Activated T-cell treated with anti-CD3 and anti-CD28 coated beads for 24 hours (primary cell): ENCODE data around the gene INTS11.
A peak's percentile ranks its signal among the peaks of the same experiment; 100 is the strongest.

Source experiments
- DNase-seq: peaks from one replicate; pipeline ENCODE4 v3.0.0-alpha.2; 2020; ENCODE audit warnings: low read depth

Gene INTS11

DNA sequence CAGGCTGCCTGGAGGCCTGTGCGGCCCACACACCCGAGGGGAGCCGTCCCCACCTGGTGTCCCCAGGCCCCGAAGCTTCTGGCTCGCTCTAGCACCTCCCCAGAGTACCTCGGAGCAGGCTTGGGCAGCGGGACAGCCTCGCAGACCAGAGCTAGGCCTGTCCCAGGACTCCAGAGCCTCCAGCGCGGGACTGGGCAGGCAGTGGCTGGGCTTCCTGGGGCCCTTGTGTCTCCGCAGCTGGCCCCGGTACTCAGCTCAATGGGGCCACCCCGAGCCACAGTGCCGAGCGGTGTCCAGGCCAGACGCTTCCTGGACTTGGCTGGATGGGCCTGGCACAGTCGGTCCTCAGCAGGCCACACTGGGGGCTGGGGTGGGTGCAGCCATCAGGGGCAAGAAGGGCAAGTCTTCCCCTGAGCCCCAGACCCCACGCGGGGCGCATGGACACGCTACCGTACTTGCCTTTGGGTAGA, 39.3 kb downstream of the INTS11 start:
- no peak for DNase-seq

DNA sequence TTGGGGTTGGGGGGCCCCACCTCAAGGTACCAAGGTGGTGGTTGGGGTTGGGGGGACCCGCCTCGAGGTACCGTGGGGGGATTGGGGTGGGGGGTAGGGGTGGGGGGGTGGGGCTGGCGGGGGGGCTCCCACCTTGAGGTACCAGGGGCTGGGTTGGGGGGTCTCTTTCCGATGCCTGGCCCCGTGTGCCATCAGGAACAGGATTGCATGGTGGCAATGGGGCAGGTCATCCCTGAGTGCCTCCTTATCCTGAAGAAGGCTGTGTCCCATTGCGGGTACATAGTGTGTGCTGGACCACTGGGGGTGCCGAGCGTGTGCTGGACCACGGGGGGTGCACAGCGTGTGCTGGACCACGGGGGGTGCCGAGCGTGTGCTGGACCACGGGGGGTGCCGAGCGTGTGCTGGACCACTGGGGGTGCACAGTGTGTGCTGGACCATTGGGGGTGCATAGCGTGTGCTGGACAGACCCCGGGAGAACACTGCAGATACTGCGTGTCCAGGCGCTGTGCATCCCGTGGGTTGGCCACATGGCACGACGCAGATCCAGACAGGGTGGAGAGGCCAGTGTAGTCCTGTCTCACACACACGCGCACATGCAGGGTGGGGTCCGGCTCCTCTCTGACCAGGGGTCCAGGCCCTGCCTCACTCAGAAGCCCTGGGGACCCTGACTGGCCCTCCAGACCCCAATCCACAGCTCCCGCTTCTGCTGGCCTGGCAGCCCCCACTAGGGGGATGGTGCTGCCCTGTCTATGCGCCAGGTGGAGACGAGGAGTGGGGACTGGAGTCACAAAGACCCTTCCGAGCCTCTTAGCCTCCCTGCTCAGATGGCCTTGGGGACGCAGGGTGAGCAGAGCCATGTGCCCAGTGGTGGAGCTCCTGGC, 40.0 kb downstream of the INTS11 start:
- no peak for DNase-seq

DNA sequence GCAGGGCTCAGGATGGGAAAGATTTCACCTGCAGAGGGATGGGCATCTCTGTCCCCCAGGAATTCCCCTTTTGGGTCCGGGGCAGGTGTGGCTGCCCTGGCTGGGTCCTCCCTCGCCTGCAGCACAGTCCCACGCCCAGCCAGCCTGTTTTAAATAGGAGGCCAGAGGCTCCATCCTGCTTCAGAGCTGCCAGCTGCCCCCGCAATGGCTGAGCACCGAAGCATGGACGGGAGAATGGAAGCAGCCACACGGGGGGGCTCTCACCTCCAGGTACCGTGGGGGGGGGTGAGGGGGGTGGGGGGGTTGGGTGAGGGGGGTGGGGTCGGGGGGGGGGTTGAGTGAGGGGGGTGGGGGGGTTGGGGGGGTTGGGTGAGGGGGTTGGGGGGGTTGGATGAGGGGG, 40.6 kb downstream of the INTS11 start:
- DNase-seq = no peak

DNA sequence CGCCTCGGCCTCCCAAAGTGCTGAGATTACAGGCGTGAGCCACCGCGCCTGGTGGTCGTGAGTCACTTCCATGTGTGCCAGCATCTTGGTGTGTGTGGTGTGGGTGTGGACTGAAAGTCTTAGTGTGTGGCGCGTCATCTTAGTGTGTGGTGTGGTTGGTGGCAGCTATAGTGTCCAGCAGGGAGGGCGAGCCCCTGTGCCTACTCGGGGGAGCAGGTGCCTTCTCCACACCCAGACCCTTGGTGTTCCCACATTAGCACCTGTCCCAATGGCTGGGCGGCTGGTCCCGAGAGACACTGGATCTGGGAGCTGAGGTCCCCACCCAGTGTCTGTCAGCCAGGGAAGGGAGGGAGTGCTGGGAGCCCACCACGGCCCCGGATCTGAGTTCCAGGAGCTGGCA, 41.5 kb downstream of the INTS11 start:
- no peak for DNase-seq

DNA sequence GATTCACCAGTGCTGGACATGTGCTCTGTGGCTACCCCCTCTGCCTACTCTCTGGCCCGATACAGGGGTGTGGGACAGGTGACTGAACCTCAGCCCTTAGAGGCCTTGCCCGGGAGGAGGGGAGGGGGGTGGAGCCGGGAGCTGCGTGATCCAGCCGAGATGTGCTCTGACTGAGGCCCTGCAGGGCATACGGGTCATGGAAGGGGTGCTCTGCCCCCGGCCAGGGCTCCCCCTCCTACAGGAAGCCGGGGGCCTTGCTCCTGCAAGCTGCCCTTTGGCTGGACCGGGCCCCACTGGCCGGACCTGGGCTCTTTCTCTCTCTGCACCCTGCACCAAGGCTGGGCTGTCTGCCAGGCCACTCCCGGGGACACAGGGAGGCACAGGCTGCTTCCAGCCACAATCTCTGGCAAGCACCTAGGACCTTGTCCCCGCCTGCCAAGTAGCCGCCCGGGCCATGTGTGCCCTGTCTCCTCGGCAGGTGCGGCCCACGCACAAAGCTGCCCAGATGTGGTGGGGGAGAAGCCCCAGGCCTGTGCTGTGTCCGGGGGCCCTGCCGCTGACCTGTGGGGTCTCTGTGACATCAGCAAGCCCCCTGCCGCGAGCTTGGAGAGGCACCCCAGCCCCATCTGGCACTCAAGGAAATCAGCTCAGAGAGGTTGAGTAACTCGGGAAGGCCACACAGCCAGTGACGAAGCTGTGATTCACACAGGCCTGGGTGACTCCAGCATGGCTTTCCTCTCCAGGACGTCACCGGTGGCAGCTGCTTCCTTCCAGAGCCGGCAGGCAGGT, 42.7 kb downstream of the INTS11 start:
- DNase-seq = no peak

DNA sequence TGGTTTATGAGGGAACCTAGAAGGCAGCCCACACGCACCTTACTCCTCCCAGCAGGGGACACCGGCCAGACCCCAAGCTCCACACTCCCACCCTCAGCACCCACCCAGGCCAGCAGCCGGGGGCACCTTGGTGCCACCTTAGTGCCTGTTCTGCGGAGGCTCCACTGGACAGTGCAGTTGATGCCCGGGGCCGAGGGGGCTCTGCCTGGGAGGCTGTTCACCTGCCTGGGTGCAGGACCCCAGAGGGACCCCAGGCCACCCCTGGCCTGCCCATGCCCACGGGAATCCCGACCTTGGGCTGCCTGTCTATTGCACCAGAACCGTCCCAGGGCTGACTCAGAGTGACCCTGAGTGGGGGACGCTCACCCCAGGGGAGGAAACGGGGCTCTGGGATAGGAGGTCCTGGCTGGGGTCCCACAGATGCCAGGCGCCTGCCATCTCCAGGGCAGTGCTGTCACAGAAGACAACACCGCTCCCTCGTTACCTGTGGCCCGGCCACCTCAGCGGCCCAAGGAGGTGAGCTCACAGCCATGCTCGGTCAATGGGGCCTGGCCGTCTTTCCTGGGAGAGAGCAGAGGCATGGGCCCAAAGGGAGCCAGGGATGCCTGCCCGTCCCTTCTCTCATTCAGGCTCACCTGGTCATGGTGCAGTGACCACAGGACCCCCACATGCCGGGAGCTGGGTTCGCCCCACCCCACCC, 43.5 kb downstream of the INTS11 start:
- DNase-seq = no peak

DNA sequence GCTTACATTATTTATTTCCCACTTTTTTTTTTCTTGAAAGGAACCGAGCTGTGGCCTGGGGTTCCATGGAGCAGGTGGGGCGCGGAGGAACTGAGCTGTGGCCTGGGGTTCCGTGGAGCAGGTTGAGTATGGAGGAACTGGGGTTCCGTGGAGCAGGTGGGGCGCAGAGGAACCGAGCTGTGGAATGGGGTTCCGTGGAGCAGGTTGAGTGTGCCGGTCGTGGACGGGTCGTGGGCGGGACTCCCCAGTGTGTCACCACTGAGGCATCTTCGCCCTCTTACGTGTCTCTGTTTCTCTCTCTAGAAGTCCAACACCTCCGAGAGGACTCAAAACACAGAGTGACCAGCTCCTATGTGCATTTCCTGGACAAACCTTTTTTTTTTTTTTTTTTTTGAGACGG, 45.4 kb downstream of the INTS11 start:
- no peak for DNase-seq

DNA sequence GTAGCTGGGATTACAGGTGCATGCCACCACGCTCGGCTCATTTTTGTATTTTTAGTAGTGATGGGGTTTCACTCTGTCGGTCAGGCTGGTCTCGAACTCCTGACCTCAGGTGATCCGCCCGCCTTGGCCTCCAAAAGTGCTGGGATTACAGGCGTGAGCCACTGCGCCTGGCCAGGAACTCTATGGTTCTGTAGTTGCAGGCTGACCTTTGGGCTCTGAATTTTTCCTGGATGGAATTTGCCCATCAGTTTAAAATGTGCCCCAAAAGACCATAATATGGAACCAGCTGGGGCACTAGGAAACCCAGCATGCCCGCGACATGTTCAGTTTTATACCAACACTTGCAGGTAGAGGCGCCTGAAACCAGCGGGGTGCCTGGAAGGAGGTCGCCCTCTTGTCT, 45.8 kb downstream of the INTS11 start:
- DNase-seq = no peak

DNA sequence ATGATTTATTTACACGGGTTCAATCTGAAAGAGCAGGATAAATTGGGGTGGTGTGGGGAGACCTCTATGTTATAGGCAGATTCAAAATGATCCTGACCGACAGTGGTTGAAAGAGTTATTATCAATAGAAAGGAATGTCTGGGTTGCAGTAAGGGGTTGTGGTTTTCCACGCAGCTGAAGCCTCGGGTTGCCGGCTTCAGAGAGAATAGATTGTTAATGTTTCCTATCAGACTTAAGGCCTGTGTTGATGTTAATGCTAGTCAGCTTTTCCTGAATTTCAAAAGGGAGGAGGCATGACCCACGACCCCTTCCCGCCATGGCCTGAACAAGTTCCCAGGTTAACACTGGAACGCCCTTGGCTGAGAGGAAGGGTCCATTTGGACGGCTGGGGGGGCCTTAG, 48.6 kb downstream of the INTS11 start:
- DNase-seq = no peak

DNA sequence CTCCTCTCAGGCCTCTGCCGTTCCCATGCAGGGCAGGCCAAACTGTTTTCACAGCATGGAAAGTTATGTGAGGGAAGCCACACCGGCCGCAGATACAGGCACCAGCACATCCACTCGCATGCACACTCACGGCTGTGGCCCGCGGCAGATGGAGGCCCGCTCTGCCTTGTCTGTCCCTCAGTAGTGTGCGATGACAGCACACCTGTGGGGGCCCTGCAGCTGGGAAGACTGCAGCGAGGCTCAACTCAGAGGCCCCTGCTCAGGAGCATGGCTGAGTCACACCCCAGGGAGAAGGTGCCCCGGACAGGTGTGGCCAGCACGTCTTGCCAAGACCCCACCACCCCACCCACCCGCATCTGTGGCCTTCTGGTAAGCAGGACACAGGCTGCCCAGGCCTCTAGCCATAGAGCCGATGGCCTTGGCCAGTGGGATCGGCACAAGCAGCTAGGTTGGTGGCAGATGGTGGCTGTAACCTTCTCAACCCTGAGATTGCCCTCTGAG, 49.5 kb downstream of the INTS11 start:
- no peak for DNase-seq

DNA sequence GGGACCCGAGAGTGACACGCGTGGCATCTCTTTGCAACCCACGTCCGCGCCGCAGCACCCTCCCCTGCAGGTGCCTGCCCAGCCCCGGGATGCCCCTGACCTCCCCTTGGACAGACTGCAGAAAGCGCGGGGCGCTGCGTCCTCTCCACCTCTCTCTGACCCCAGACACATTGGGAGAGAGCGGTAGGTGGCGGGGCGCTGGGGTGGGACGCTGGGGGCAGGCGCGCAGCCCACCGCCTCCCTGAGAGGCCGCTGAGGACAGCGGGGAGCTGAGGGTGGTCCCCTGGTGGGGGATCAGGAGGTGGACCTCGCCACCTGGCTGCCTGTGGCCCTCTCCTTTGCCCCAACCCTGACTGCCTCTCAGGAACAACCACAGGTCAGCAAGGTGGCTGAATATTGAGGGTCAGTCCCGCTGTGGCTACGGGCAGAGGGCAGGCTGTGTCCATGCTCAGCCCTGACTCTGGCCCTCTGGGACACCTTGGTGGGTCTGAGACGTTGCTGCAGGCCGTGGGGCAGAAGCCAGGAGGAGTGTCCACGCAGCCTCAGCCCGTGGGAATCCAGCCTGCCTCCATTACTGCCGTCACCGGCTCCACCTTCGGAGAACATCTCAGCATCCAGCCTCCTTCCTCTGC, 50.0 kb downstream of the INTS11 start:
- DNase-seq = no peak

DNA sequence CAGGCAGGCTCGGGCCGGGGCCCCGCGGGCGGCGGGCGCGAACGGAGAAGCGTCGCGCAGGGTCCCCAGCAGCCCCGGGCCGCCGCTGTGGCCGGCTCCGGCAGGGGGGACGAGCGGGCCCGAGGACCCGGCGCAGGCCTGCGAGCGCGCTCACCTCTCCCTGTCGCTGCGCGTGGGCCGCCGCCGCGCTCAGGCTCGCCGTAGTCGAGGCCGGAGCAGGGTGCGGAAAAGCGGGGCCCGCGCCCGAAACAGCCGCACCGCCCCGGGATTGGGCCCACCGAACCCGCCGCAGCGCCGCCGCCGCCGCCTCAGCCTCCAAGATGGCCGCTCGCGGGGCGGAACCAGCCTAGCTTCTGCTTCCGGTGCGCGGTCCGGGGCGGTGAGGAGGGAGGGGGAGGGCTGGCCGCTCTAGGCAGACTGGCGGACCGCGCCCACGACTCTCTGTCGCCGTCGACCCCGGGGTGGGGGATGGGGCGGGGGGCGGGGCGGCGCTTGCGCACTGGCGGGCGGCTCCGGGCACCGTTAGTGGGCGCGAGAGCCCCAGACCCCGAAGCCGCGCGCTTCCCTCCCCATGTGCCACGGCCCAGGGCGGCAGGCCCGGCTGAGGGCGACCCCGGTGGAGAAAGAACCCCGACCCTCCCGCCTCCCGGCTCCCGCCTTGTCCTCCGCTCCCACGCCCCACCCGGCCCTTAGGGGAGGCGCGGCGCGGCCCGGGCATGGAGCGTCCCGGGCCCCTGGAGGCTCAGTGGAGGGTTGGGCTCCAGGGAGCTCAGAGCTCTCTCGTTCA, 50.8 kb downstream of the INTS11 start, which contains the start of gene UBE2J2:
TSS of gene UBE2J2 (minus strand) at position 343 of the 787 bp plus-strand sequence. CDS start 5,862 bp downstream, outside the sequence.
- peak; percentile 90 for DNase-seq

DNA sequence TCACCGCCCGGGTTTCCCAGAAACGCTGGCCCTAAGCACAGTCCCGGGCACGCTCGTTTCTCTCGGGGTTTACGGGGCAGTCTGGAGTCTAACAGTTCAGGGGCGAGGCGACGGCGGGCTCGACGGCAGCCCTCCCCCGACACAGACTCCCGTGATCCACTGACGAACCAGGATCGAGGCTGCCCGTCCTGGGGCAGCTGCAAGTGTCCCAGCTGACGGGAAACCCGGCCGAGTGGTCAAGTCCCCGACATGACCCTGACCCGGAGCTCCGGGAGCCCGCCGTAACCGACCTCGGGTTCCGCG, 51.3 kb downstream of the INTS11 start:
- DNase-seq = no peak

DNA sequence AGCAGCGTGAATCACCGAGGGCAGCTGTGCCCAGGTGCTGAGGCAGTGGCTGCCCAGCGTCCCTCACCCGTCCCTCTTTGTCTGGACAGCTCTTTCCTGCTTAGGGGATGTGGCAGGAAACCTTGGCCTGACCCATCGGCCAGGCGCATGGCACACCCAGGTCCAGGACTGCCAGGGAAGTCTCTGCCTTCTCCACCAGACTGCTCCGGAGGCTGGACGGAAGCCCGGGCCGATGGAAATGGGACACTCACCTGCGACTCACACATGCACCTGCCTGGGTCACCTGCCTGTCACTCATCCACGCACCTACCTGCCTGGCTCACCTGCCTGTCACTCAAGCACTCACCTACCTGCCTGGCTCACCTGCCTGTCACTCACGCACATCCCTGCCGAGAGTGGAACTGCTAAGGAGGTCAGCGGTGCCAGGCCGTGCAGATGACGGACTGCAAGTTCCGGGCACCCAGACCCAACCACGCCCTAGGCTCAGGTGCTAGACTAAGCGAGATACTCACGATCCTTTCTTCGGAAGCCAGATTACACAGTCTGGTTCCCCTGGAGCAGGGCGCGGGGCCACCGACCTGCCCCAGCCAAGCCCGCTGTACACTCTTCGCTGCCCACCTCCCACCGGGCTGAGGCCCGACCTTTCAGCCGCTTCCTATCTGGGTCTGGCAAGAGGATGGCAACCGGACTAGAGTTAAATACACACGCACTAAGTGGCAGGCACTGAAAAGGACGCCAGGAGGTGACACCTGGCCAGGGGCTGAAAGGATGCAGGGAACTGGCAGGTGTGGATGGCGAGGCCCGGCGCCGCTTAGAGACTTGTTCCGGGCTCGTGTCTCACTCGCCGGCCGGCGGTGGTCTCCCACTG, 51.9 kb downstream of the INTS11 start:
- DNase-seq = no peak

DNA sequence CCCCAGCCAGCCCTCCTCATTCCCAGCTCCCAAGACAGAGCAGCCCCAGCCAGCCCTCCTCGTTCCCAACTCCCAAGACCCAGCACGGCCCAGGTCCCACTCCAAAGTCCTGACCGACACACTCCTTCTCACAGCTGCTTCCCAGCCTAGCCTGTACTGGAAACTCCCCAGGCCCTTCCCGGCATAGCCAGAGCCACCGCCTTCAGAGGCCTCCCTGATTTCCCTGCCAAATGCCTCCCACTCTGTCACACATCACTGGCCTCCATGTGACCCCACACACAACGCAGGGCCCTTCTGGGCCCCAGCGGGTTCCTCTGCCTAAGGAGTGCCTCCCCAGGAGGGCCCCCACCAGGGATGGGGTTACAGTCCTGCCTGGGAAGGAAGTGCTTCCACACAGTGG, 53.6 kb downstream of the INTS11 start:
- no peak for DNase-seq

DNA sequence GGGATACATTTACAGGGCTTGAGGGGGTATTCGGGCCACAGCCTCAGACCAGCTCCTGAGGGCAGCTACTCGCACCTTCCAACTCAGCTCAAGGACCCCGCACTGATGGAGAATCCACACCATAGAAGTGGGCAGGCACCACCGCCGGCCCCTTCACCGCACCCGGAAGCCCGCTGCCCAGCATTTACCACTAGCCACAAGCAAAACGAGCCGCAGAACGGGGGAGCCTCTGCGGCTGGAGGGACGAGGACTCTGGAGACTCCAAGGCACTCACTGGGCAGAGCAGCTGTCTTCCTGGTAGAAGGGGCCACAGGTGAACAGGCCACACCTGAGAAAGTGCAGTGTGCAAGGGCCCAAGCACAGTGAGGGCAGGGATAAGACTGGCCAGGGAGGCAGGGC, 56.2 kb downstream of the INTS11 start:
- DNase-seq = no peak

DNA sequence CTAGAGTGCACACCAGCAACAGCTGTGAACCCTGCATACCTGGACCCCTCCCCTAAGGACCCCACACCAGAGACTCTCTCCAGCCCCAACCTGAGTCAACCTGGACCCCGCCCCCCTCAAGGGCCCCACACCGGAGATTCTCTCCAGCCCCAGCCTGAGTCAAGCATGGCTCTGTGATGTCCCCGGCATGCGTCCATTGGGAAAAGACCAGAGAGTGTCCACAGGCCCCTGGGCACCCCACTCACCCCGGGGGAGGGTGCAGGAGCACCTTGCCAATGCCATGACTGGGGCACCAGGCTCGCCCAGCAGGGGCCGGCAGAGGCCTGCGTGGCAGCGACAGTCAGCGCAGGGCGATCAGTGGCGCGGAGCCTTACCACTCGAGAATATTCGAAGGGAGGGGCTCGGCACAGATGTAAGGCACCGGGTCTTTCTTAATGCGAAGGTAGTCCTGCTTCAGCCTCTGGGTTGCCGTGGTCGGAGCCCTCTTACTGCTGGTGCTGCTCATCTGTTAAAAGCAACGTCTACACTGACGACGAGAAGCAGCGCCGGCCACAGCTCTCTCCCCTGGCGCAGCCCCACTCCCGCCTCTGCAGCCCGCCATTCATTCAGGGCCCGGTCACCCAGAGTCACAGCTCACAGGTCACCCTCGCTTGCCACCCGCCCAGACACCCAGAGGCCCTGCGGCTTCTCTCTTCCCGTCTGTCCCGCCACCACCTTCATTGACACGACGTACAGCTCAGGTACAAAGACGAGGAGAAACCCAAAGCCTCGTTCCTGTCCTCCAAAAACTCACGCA, 56.8 kb downstream of the INTS11 start:
- DNase-seq = no peak

DNA sequence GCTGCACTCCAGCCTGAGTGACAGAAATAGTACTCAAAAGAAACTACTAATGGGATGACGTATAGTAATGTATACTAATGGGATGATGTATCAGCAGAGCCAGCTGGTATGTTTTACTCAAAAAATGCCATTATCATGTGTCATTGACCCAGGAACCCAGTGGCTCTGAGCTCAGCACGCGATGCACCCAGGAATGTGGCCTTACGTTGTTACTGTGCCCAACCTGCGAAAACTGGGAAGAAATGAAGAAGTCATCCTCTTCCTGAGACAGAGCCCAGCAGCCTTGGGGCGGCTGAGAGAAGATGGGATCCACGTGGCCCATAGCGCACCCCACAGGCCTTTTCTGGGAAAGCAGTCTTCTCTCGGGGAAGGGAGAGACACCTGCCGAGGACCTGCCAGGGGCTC, 59.6 kb downstream of the INTS11 start:
- DNase-seq = no peak

DNA sequence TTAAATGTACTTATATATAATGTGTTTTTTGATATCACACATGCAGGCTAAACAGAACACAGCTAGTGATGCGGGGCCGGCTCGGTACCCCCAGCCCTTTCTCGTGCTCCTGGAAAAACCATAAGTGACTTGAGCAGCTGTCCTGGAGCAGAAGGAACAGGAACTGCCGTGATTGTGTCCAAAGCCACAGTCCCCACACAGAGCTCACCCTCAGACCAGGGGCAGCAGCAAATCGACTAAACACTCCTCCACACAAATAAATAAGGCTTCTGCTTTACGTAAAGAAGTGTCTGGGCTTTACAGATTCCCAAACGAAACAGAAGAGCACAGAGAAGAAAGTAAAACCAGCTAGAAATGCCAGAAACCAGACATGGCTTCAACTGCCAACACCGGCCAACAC, 60.4 kb downstream of the INTS11 start:
- no peak for DNase-seq
